ENCODE results near the gene FGF12.

DNA sequence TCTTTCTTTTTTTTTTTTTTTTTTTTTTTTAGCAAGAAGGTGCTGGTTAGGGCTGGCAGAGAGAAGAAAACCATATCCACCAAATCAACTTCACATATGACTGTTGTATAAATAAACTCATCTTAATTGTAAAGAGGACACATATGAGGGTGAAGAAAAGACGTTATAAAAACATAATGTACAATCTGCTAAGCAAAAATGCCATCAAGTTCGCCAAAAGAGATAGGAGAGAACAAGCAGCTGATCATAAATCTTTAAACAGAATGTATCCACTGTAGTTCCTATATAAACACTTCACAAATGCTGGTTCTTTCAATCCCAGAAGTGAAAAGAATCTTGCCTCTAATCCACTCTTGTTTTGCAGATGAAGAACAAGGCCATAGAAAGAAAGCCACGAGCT, 9.2 kb downstream of the FGF12 start:
- TF ChIP-seq, protein P1, sequence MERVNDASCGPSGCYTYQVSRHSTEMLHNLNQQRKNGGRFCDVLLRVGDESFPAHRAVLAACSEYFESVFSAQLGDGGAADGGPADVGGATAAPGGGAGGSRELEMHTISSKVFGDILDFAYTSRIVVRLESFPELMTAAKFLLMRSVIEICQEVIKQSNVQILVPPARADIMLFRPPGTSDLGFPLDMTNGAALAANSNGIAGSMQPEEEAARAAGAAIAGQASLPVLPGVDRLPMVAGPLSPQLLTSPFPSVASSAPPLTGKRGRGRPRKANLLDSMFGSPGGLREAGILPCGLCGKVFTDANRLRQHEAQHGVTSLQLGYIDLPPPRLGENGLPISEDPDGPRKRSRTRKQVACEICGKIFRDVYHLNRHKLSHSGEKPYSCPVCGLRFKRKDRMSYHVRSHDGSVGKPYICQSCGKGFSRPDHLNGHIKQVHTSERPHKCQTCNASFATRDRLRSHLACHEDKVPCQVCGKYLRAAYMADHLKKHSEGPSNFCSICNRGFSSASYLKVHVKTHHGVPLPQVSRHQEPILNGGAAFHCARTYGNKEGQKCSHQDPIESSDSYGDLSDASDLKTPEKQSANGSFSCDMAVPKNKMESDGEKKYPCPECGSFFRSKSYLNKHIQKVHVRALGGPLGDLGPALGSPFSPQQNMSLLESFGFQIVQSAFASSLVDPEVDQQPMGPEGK (CRISPR knock-in tag; IDR thresholded peaks at IDR 0.05; ENCODE audit: borderline replicate concordance), result no peak
- TF ChIP-seq ZFP30 (CRISPR knock-in tag; IDR thresholded peaks at IDR 0.05) (no peak), ARNTL (CRISPR knock-in tag; IDR thresholded peaks at IDR 0.05; ENCODE audit: borderline replicate concordance, low read depth) (no peak), GLIS3 (CRISPR knock-in tag; IDR thresholded peaks at IDR 0.05) (no peak), ZNF70 (CRISPR knock-in tag; IDR thresholded peaks at IDR 0.05) (no peak), ZC3H10 (CRISPR knock-in tag; IDR thresholded peaks at IDR 0.05) (no peak), CREB5 (CRISPR knock-in tag; IDR thresholded peaks at IDR 0.05; ENCODE audit: low read depth) (no peak)
